HAP-1 (cell line): ENCODE measurements around the gene TSSK1B.
"Not testable (repeated sequence)": the region's sequence is repeated elsewhere in the genome, so short reads cannot be mapped to it uniquely, and the experiment has no call there.

ENCODE experiments used
- DNase-seq, 2 experiments: peaks; one replicate each; pipeline ENCODE4 v3.0.0-alpha.2; 2016 to 2020; ENCODE audit warnings: low spot score in 2 of 2
- H3K27me3 ChIP-seq: fragments of 250-450 bp; sonication (Bioruptor Pico); 2 replicates; pipeline ENCODE4 v1.5.1; 2020; ENCODE audit warnings: low read depth, mild to moderate bottlenecking, moderate library complexity
- H3K36me3 ChIP-seq: fragments of 250-450 bp; sonication (Bioruptor Pico); replicated peaks from 2 replicates; pipeline ENCODE4 v1.5.1; 2020; ENCODE audit warnings: mild to moderate bottlenecking
- H3K4me1 ChIP-seq: fragments of 250-450 bp; sonication (Bioruptor Pico); 2 replicates; pipeline ENCODE4 v1.5.1; 2020; ENCODE audit warnings: mild to moderate bottlenecking
- H3K4me3 ChIP-seq: fragments of 250-450 bp; sonication (Bioruptor Pico); 2 replicates; pipeline ENCODE4 v1.5.1; 2020; ENCODE audit warnings: mild to moderate bottlenecking, moderate library complexity
- H3K9me3 ChIP-seq: fragments of 250-450 bp; sonication (Bioruptor Pico); 2 replicates; pipeline ENCODE4 v1.5.1; 2020; ENCODE audit warnings: mild to moderate bottlenecking, moderate library complexity
- in situ Hi-C: fragments of 300-500 bp; cut with MboI; formaldehyde crosslinking; loops from 3 replicates; pipeline ENCODE4 v1.14.3; 2020; ENCODE audit warnings: low sequenced_read_pairs, inconsistent platforms, mixed read lengths

Gene TSSK1B

GRCh38 chr5:113435575-113435974 is 786 bp upstream of the TSSK1B start:
- Histone ChIP-seq H3K4me3 (no peak overlapping the region), H3K27me3 (no peaks in the 10 kb centered on the region), H3K4me1 (no peaks in the 10 kb centered on the region), H3K9me3 (no peaks in the 10 kb centered on the region), H3K36me3 (no peaks in the 10 kb centered on the region)
- no peak for DNase-seq
- in situ Hi-C loops = no loop called here

- DNase-seq = no peak
- in situ Hi-C loops = no loop called here
- Histone ChIP-seq H3K4me3 (no peak overlapping the region), H3K9me3 (no peaks in the 10 kb centered on the region), H3K27me3 (no peaks in the 10 kb centered on the region), H3K4me1 (no peaks in the 10 kb centered on the region), H3K36me3 (no peaks in the 10 kb centered on the region)
Observed at GRCh38 chr5:113433862-113434612, 752 bp downstream of the TSSK1B start.

GRCh38 chr5:113433071-113433470 is 1.7 kb downstream of the TSSK1B start:
- no peaks in the 10 kb centered on the region for H3K9me3 ChIP-seq
- in situ Hi-C loops = no loop called here
- no peaks in the 10 kb centered on the region for H3K36me3 ChIP-seq
- no peaks in the 10 kb centered on the region for H3K4me1 ChIP-seq
- no peak for DNase-seq
- no peaks in the 10 kb centered on the region for H3K27me3 ChIP-seq
- no peak overlapping the region for H3K4me3 ChIP-seq

- in situ Hi-C loops = no loop called here
- DNase-seq = no peak
Observed at GRCh38 chr5:113427871-113428574, 6.8 kb downstream of the TSSK1B start.

GRCh38 chr5:113425909-113426308 is 8.9 kb downstream of the TSSK1B start:
- Histone ChIP-seq H3K4me3 (no peak overlapping the region), H3K36me3 (no peaks in the 10 kb centered on the region), H3K4me1 (no peaks in the 10 kb centered on the region; the same call in 1 of the 2 replicates), H3K27me3 (no peaks in the 10 kb centered on the region), H3K9me3 (no peaks in the 10 kb centered on the region)
- no peak for DNase-seq
- in situ Hi-C loops = no loop called here

More at GRCh38 chr5:113427871-113428574, 6.8 kb downstream of the TSSK1B start:
- Histone ChIP-seq H3K4me3 (no peak overlapping the region), H3K36me3 (no peaks in the 10 kb centered on the region), H3K4me1 (no peaks in the 10 kb centered on the region), H3K27me3 (no peaks in the 10 kb centered on the region), H3K9me3 (no peaks in the 10 kb centered on the region)

GRCh38 chr5:113421693-113422092 is 13.1 kb downstream of the TSSK1B start:
- H3K4me1 ChIP-seq = no peaks in the 10 kb centered on the region; the same call in 1 of the 2 replicates
- H3K36me3 ChIP-seq = no peaks in the 10 kb centered on the region
- no peaks in the 10 kb centered on the region; the same call in 1 of the 2 replicates for H3K27me3 ChIP-seq
- H3K4me3 ChIP-seq = no peak overlapping the region
- H3K9me3 ChIP-seq = no peaks in the 10 kb centered on the region
- in situ Hi-C loops = no loop called here
- DNase-seq = no peak

GRCh38 chr5:113405530-113405929 is 29.3 kb downstream of the TSSK1B start:
- Histone ChIP-seq H3K9me3 (no peaks in the 10 kb centered on the region), H3K27me3 (no peaks in the 10 kb centered on the region; the same call in 1 of the 2 replicates), H3K4me3 (no peak overlapping the region), H3K36me3 (no peaks in the 10 kb centered on the region), H3K4me1 (no peaks in the 10 kb centered on the region)
- in situ Hi-C loops = no loop called here
- DNase-seq = no peak

GRCh38 chr5:113404269-113404668 is 30.5 kb downstream of the TSSK1B start:
- Histone ChIP-seq H3K4me1 (no peaks in the 10 kb centered on the region), H3K27me3 (no peaks in the 10 kb centered on the region; the same call in 1 of the 2 replicates), H3K9me3 (no peaks in the 10 kb centered on the region), H3K4me3 (no peak overlapping the region), H3K36me3 (no peaks in the 10 kb centered on the region)
- no peak for DNase-seq
- in situ Hi-C loops = no loop called here

- in situ Hi-C loops, H3K9me3 ChIP-seq, H3K4me1 ChIP-seq, H3K27me3 ChIP-seq, H3K4me3 ChIP-seq, H3K36me3 ChIP-seq, DNase-seq: not testable (repeated sequence)
Observed at GRCh38 chr5:113397986-113398385, 36.8 kb downstream of the TSSK1B start.

- Histone ChIP-seq H3K9me3 (no peaks in the 10 kb centered on the region), H3K27me3 (peaks cover 5% of the 10 kb centered on the region; the same call in 1 of the 2 replicates), H3K4me1 (no peaks in the 10 kb centered on the region), H3K4me3 (no peak overlapping the region), H3K36me3 (no peaks in the 10 kb centered on the region)
- no peak for DNase-seq
- in situ Hi-C loops = no loop called here
Observed at GRCh38 chr5:113397046-113397445, 37.7 kb downstream of the TSSK1B start.

GRCh38 chr5:113394658-113395057 is 40.1 kb downstream of the TSSK1B start:
- no peaks in the 10 kb centered on the region for H3K36me3 ChIP-seq
- no peak for DNase-seq
- H3K4me1 ChIP-seq = no peaks in the 10 kb centered on the region
- peaks cover 5% of the 10 kb centered on the region; the same call in 1 of the 2 replicates for H3K27me3 ChIP-seq
- no peaks in the 10 kb centered on the region for H3K9me3 ChIP-seq
- in situ Hi-C loops = no loop called here
- no peak overlapping the region for H3K4me3 ChIP-seq

GRCh38 chr5:113390224-113390623 is 44.6 kb downstream of the TSSK1B start:
- Histone ChIP-seq H3K4me3 (no peak overlapping the region), H3K36me3 (no peaks in the 10 kb centered on the region), H3K27me3 (peaks cover 5% of the 10 kb centered on the region; the same call in 1 of the 2 replicates), H3K9me3 (no peaks in the 10 kb centered on the region), H3K4me1 (peaks cover 5% of the 10 kb centered on the region)
- DNase-seq = no peak
- in situ Hi-C loops = no loop called here

- no peak overlapping the region for H3K4me3 ChIP-seq
Observed at GRCh38 chr5:113389116-113389515, 45.7 kb downstream of the TSSK1B start.

GRCh38 chr5:113387844-113388243 is 46.9 kb downstream of the TSSK1B start:
- Histone ChIP-seq H3K4me1 (peaks cover 12% of the 10 kb centered on the region), H3K27me3 (no peaks in the 10 kb centered on the region), H3K9me3 (no peaks in the 10 kb centered on the region), H3K4me3 (no peak overlapping the region), H3K36me3 (no peaks in the 10 kb centered on the region)
- in situ Hi-C loops = no loop called here
- DNase-seq = no peak

More at GRCh38 chr5:113389116-113389515, 45.7 kb downstream of the TSSK1B start:
- H3K9me3 ChIP-seq = no peaks in the 10 kb centered on the region
- peaks cover 12% of the 10 kb centered on the region for H3K4me1 ChIP-seq
- H3K27me3 ChIP-seq = peaks cover 4% of the 10 kb centered on the region; the same call in 1 of the 2 replicates
- no peaks in the 10 kb centered on the region for H3K36me3 ChIP-seq
- in situ Hi-C loops = no loop called here
- DNase-seq = no peak
